SU-DHL-6 (cell line): ENCODE results near the gene SCAPER.

Experiments
- H2AFZ ChIP-seq: fragments of 200-600 bp; sonication (generic); 2 replicates; pipeline ENCODE4 v1.6.1; 2014; ENCODE audit warnings: low read depth, mild to moderate bottlenecking, moderate library complexity, mixed read lengths, antibody characterized with exemption, low read length; ENCODE audit not compliant: severe bottlenecking
- H3F3A ChIP-seq: fragments of 200-600 bp; shearing (Covaris generic); 2 replicates; pipeline ENCODE4 v1.6.0; 2016; ENCODE audit warnings: antibody characterized with exemption, mild to moderate bottlenecking; ENCODE audit not compliant: insufficient read depth
- H3K27ac ChIP-seq: fragments of 200-600 bp; sonication (generic); 2 replicates; pipeline ENCODE4 v1.5.1; 2016; ENCODE audit warnings: low read depth, mild to moderate bottlenecking, low read length, moderate library complexity, mixed read lengths
- H3K27me3 ChIP-seq: fragments of 200-600 bp; sonication (generic), shearing (Covaris generic); 2 replicates; pipeline ENCODE4 v1.6.0; 2014; ENCODE audit warnings: mild to moderate bottlenecking, low read length
- H3K36me3 ChIP-seq: fragments of 200-600 bp; sonication (generic); 2 replicates; pipeline ENCODE4 v1.6.1; 2014; ENCODE audit warnings: mild to moderate bottlenecking, low read length, mixed read lengths
- H3K4me2 ChIP-seq: fragments of 300-600, 200-600 bp; shearing (Covaris generic), sonication (generic); 2 replicates; pipeline ENCODE4 v1.6.0; 2014; ENCODE audit warnings: low read length, low read depth, mild to moderate bottlenecking; ENCODE audit not compliant: poor library complexity, severe bottlenecking
- H3K4me3 ChIP-seq: fragments of 200-600 bp; sonication (generic); 2 replicates; pipeline ENCODE4 v1.5.1; 2014; ENCODE audit warnings: antibody characterized with exemption, low read length, mild to moderate bottlenecking, mixed read lengths; ENCODE audit not compliant: insufficient read depth, poor library complexity, severe bottlenecking
- H3K79me2 ChIP-seq: fragments of 200-600 bp; sonication (generic); 2 replicates; pipeline ENCODE4 v1.6.1; 2014; ENCODE audit warnings: mild to moderate bottlenecking, low read length, moderate library complexity; ENCODE audit not compliant: insufficient read depth
- H3K9ac ChIP-seq: fragments of 200-600 bp; sonication (generic); 2 replicates; pipeline ENCODE4 v1.7.0; 2014; ENCODE audit warnings: mild to moderate bottlenecking, low read length
- H3K9me2 ChIP-seq: fragments of 200-600 bp; sonication (generic); replicated peaks from 2 replicates; pipeline ENCODE4 v1.6.1; 2014; ENCODE audit warnings: low read length; ENCODE audit not compliant: insufficient read depth
- H3K9me3 ChIP-seq: fragments of 200-600 bp; sonication (generic); 2 replicates; pipeline ENCODE4 v1.6.1; 2014; ENCODE audit warnings: low read length, mixed read lengths; ENCODE audit not compliant: insufficient read depth
- H4K20me1 ChIP-seq: fragments of 200-600 bp; sonication (generic); 2 replicates; pipeline ENCODE4 v1.6.1; 2014; ENCODE audit warnings: low read depth, mild to moderate bottlenecking, antibody characterized with exemption, low read length, moderate library complexity, mixed read lengths
- EZH2phosphoT487 ChIP-seq: fragments of 200-600 bp; sonication (generic), shearing (Covaris generic); conservative IDR thresholded peaks from 2 replicates; pipeline ENCODE4 v1.6.1; 2018; ENCODE audit warnings: mild to moderate bottlenecking, antibody characterized with exemption, low read length, moderate library complexity, mixed read lengths
- TF ChIP-seq, protein P1 (sequence below): fragments of 200-600 bp; sonication (generic); IDR thresholded peaks from one replicate; pipeline ENCODE4 v1.5.1; 2017; ENCODE audit warnings: antibody characterized with exemption, mild to moderate bottlenecking, low read length, moderate library complexity; ENCODE audit not compliant: insufficient read depth, poor library complexity, severe bottlenecking

SCAPER gene

DNA sequence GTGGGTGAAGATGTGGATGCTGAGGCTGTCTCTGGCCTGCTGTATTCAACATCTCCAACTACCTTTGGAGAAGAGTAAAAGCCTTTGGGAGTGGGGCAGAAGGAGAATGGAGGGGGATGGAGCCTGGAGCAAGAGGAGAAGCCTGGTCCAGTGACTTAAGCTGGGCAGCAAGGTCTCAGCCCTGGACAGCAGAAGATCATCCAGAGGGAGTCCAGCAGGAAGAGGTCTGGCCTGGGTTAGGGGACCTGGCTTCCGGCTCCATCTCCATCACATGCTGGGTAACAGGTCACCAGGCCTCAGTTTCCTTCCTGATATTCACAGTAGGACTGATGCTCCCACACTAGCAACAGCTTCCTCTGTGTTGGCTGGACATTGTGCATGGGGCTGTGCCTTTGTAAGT, 572.3 kb downstream of the SCAPER start:
- no peak overlapping the region for H3K27ac ChIP-seq
- TF ChIP-seq, protein P1, sequence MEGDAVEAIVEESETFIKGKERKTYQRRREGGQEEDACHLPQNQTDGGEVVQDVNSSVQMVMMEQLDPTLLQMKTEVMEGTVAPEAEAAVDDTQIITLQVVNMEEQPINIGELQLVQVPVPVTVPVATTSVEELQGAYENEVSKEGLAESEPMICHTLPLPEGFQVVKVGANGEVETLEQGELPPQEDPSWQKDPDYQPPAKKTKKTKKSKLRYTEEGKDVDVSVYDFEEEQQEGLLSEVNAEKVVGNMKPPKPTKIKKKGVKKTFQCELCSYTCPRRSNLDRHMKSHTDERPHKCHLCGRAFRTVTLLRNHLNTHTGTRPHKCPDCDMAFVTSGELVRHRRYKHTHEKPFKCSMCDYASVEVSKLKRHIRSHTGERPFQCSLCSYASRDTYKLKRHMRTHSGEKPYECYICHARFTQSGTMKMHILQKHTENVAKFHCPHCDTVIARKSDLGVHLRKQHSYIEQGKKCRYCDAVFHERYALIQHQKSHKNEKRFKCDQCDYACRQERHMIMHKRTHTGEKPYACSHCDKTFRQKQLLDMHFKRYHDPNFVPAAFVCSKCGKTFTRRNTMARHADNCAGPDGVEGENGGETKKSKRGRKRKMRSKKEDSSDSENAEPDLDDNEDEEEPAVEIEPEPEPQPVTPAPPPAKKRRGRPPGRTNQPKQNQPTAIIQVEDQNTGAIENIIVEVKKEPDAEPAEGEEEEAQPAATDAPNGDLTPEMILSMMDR, result no peak
- no peak for TF ChIP-seq EZH2phosphoT487

DNA sequence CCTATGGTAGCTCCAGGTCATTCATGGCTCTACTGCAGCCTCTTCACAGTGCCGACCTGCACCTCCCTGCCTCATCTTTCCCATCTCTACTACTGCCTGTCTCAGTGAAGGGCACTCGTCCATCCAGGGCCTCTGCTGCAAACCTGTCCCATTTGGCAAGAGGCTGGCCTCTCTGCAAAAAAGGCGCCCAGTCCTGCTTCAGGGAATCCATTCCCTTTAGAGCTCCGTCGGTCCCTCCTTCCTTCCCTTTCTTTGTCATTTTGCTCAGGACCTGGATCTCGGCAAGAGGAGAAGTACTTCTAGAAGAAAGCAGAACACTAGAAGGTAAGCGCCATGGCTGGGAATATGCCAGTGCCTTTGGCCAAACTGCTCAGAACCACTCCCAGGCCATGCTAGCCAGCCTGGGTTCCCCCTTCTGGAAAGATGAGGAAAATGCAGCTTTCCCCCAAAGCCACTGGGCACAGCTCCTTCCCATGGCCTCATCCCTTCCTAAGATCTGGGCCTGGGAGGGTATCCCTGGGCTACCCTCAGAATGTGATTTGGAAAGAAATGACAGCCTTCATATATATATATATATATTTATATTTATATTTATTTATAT, 575.0 kb downstream of the SCAPER start:
- Histone ChIP-seq H3K9me2 (no peaks in the 10 kb centered on the region), H3K4me3 (no peak overlapping the region), H3K4me2 (no peak overlapping the region), H3K27ac (no peak overlapping the region), H3K9ac (no peak overlapping the region), H3K79me2 (no peaks in the 10 kb centered on the region), H3K36me3 (no peaks in the 10 kb centered on the region), H4K20me1 (no peaks in the 10 kb centered on the region), H2AFZ (no peak overlapping the region), H3F3A (no peaks in the 10 kb centered on the region), H3K9me3 (no peaks in the 10 kb centered on the region), H3K27me3 (no peaks in the 10 kb centered on the region)
- no peak for TF ChIP-seq EZH2phosphoT487
- TF ChIP-seq, protein P1, result no peak

More for the DNA sequence above, 572.3 kb downstream of the SCAPER start:
- Histone ChIP-seq H3K9ac (no peak overlapping the region), H3K36me3 (no peaks in the 10 kb centered on the region), H4K20me1 (no peaks in the 10 kb centered on the region), H3K79me2 (peaks cover 11% of the 10 kb centered on the region), H3K27me3 (no peaks in the 10 kb centered on the region), H3K4me3 (no peak overlapping the region), H3K9me3 (no peaks in the 10 kb centered on the region), H2AFZ (no peak overlapping the region), H3F3A (peaks cover 13% of the 10 kb centered on the region), H3K9me2 (no peaks in the 10 kb centered on the region), H3K4me2 (no peak overlapping the region)

DNA sequence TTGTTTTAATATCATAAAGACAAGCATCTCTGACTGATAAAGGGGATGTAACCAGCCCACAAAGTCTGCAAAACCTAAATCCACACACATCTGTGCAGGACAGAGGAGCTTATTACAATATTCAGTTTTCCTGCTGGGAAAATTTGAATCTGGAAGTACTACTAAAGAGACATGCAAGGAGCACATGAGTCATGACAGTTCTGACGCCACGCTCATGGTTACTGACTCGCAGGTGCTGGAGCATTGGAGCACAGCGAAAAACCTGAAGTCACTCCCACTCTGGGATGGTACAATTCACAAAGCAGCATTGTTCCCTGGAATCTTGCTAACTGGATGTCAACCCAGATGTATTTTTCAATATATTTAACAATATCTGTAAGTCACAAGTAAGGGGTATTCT, 576.2 kb downstream of the SCAPER start:
- Histone ChIP-seq H3K4me3 (no peak overlapping the region), H3K27me3 (no peaks in the 10 kb centered on the region), H3K79me2 (no peaks in the 10 kb centered on the region), H3K27ac (no peak overlapping the region), H2AFZ (no peak overlapping the region), H3K4me2 (no peak overlapping the region), H3K36me3 (no peaks in the 10 kb centered on the region), H3K9me2 (no peaks in the 10 kb centered on the region), H4K20me1 (no peaks in the 10 kb centered on the region), H3F3A (0 out of 2 replicates have a peak, but pooled peaks cover 3% of the 10 kb centered on the region), H3K9ac (no peak overlapping the region), H3K9me3 (no peaks in the 10 kb centered on the region)
- TF ChIP-seq, protein P1, result no peak
- no peak for TF ChIP-seq EZH2phosphoT487
